HG02943 (cell line): ENCODE measurements around the gene FAM168B.
A peak's percentile ranks its signal among the peaks of the same experiment; 100 is the strongest.
"Not testable (repeated sequence)": the region's sequence is repeated elsewhere in the genome, so short reads cannot be mapped to it uniquely, and the experiment has no call there.

ENCODE experiments used
- ATAC-seq: cut with Tn5 transposase; IDR thresholded peaks from one replicate; pipeline ENCODE4 v1.9.1; 2021; ENCODE audit warnings: mild to moderate bottlenecking, low read depth, moderate library complexity; ENCODE audit not compliant: unreplicated experiment

The FAM168B gene

GRCh38 chr2:131104487-131105155, 11.4 kb upstream of the FAM168B start:
- ATAC-seq: peak; percentile 62

GRCh38 chr2:131103165-131103564, 9.9 kb upstream of the FAM168B start:
- ATAC-seq: no peak

- no peak for ATAC-seq
These were observed 1.4 kb upstream of the FAM168B start for GRCh38 chr2:131094463-131095281.

GRCh38 chr2:131093696-131094462, 619 bp upstream of the FAM168B start:
- peak; percentile 67 for ATAC-seq

GRCh38 chr2:131092458-131093005, 728 bp downstream of the FAM168B start:
- no peak for ATAC-seq

GRCh38 chr2:131085646-131086045, 7.6 kb downstream of the FAM168B start:
- ATAC-seq: no peak

GRCh38 chr2:131081190-131081589, 12.1 kb downstream of the FAM168B start:
- ATAC-seq: no peak

GRCh38 chr2:131079931-131080330, 13.3 kb downstream of the FAM168B start:
- ATAC-seq: not testable (repeated sequence)

- no peak for ATAC-seq
These were observed 15.3 kb downstream of the FAM168B start for GRCh38 chr2:131077966-131078365.

- no peak for ATAC-seq
These were observed 15.9 kb downstream of the FAM168B start for GRCh38 chr2:131077182-131077846.

- no peak for ATAC-seq
These were observed 16.6 kb downstream of the FAM168B start for GRCh38 chr2:131076707-131077106.

GRCh38 chr2:131075578-131075977, 17.7 kb downstream of the FAM168B start:
- ATAC-seq: not testable (repeated sequence)

- ATAC-seq: not testable (repeated sequence)
These were observed 25.1 kb downstream of the FAM168B start for GRCh38 chr2:131068172-131068571.

GRCh38 chr2:131067465-131068125, 25.7 kb downstream of the FAM168B start:
- ATAC-seq: no peak

- ATAC-seq: no peak
These were observed 28.4 kb downstream of the FAM168B start for GRCh38 chr2:131064589-131065512.

GRCh38 chr2:131063501-131064283, 29.6 kb downstream of the FAM168B start:
- ATAC-seq: no peak

GRCh38 chr2:131058920-131059319, 34.3 kb downstream of the FAM168B start:
- no peak for ATAC-seq
